SK-N-SH (cell line): ENCODE measurements around the gene TMEM92. TPM values are rescaled to one million over a fixed set of nuclear protein-coding genes. Genes with fewer than 3 reads are reported as not detected.

ENCODE experiments used
- CTCF ChIA-PET: fragments of 300-600, 350-600 bp; formaldehyde crosslinking; extraction: SDS; loops from one replicate; lab custom pipeline; 2021; lab: Yijun Ruan, JAX
- POLR2A ChIA-PET: fragments of 350-600 bp; sonication (Branson Sonifier 250); formaldehyde crosslinking; extraction: SDS; loops from one replicate; lab custom pipeline; 2020; ENCODE audit warnings: antibody characterized with exemption, inconsistent platforms; lab: Yijun Ruan, JAX
- DNase-seq: peaks from one replicate; pipeline ENCODE4 v3.0.0; 2012
- H2AFZ ChIP-seq: fragments of 200-600 bp; sonication (generic); 2 replicates; pipeline ENCODE4 v1.8.1; 2016; ENCODE audit warnings: antibody characterized with exemption, mild to moderate bottlenecking, low read depth
- H3F3A ChIP-seq: fragments of 200-600 bp; sonication (generic); replicated peaks from 2 replicates; pipeline ENCODE3; 2016; ENCODE audit warnings: antibody characterized with exemption, mild to moderate bottlenecking; ENCODE audit not compliant: insufficient read depth
- H3K27ac ChIP-seq, 2 experiments: fragments of 200-500 bp in 1 of 2; fragments of 200-600 bp in 1 of 2; sonication (Bioruptor generic) in 1 of 2; sonication (generic), shearing (Covaris generic) in 1 of 2; 2 replicates each; pipeline versions ENCODE4 v1.5.1 to v1.6.1; 2014 to 2016; ENCODE audit warnings: low read depth in 2 of 2, inconsistent platforms in 1 of 2, low read length in 1 of 2, mild to moderate bottlenecking in 1 of 2, mixed read lengths in 1 of 2
- H3K27me3 ChIP-seq: fragments of 200-600 bp; sonication (generic), shearing (Covaris generic); 2 replicates; pipeline ENCODE4 v1.6.1; 2016; ENCODE audit warnings: mixed run types; ENCODE audit not compliant: insufficient read depth
- H3K36me3 ChIP-seq, 2 experiments: fragments of 200-500 bp in 1 of 2; fragments of 200-600 bp in 1 of 2; sonication (Bioruptor generic) in 1 of 2; sonication (generic) in 1 of 2; replicated peaks in 1 of 2; 2 replicates each; pipeline versions ENCODE3 to v1.5.1; 2014 to 2016; ENCODE audit warnings: low read length in 1 of 2, mild to moderate bottlenecking in 1 of 2; ENCODE audit not compliant: insufficient read depth in 2 of 2, control insufficient read depth in 1 of 2
- H3K4me1 ChIP-seq, 2 experiments: fragments of 200-500 bp in 1 of 2; fragments of 200-600 bp in 1 of 2; sonication (Bioruptor generic) in 1 of 2; sonication (generic), shearing (Covaris generic) in 1 of 2; 2 replicates each; pipeline versions ENCODE4 v1.5.1 to v1.6.1; 2014 to 2016; ENCODE audit warnings: low read depth in 1 of 2, low read length in 1 of 2, mixed run types in 1 of 2; ENCODE audit not compliant: insufficient read depth in 2 of 2, control insufficient read depth in 1 of 2
- H3K4me2 ChIP-seq: fragments of 200-600 bp; sonication (generic), shearing (Covaris generic); 2 replicates; pipeline ENCODE4 v1.6.1; 2017; ENCODE audit warnings: mixed run types
- H3K4me3 ChIP-seq, 2 experiments: fragments of 200-500 bp in 1 of 2; fragments of 200-600 bp in 1 of 2; sonication (Bioruptor generic) in 1 of 2; sonication (generic), shearing (Covaris generic) in 1 of 2; 2 replicates each; pipeline versions ENCODE4 v1.5.1 to v1.8.1; 2014 to 2016; ENCODE audit warnings: low read depth in 2 of 2, inconsistent platforms in 1 of 2, low read length in 1 of 2, mild to moderate bottlenecking in 1 of 2, mixed read lengths in 1 of 2, moderate library complexity in 1 of 2
- H3K79me2 ChIP-seq: fragments of 200-600 bp; sonication (generic); 2 replicates; pipeline ENCODE4 v1.8.1; 2017; ENCODE audit warnings: mild to moderate bottlenecking; ENCODE audit not compliant: insufficient read depth
- H3K9ac ChIP-seq: fragments of 200-600 bp; sonication (generic); 2 replicates; pipeline ENCODE4 v1.6.1; 2017; ENCODE audit warnings: mixed run types
- H3K9me2 ChIP-seq: fragments of 200-600 bp; sonication (generic); 2 replicates; pipeline ENCODE4 v1.6.1; 2017; ENCODE audit warnings: mixed run types
- H3K9me3 ChIP-seq: fragments of 200-600 bp; sonication (generic); 2 replicates; pipeline ENCODE4 v1.6.1; 2017; ENCODE audit warnings: mixed run types, mild to moderate bottlenecking, moderate library complexity
- H4K20me1 ChIP-seq: fragments of 200-600 bp; sonication (generic); 2 replicates; pipeline ENCODE4 v1.6.1; 2017; ENCODE audit warnings: mild to moderate bottlenecking, mixed run types; ENCODE audit not compliant: insufficient read depth
- CHD2 ChIP-seq: fragments of 150-350 bp; IDR thresholded peaks from 2 replicates; pipeline ENCODE4 v1.6.1; 2018; ENCODE audit warnings: low read length; ENCODE audit not compliant: partially characterized antibody
- EZH2phosphoT487 ChIP-seq: fragments of 200-600 bp; sonication (generic); IDR thresholded peaks from 2 replicates; pipeline ENCODE4 v1.6.1; 2017; ENCODE audit warnings: low read depth, mixed run types, mild to moderate bottlenecking, antibody characterized with exemption, moderate library complexity, borderline replicate concordance
- FOSL2 ChIP-seq: IDR thresholded peaks from 2 replicates; pipeline ENCODE4 v1.4.0; 2012; ENCODE audit warnings: low read depth, mild to moderate bottlenecking, moderate library complexity, borderline replicate concordance
- FOXM1 ChIP-seq: IDR thresholded peaks from 2 replicates; pipeline ENCODE4 v1.4.0; 2012; ENCODE audit warnings: low read depth, mild to moderate bottlenecking
- GABPA ChIP-seq: IDR thresholded peaks from 2 replicates; pipeline ENCODE4 v1.4.0; 2012; ENCODE audit warnings: low read depth, mild to moderate bottlenecking
- GATA2 ChIP-seq: sonication (generic); formaldehyde crosslinking; IDR thresholded peaks from 2 replicates; pipeline ENCODE4 v1.5.0; 2020; ENCODE audit warnings: mild to moderate bottlenecking, missing genetic modification reagents
- MXI1 ChIP-seq: IDR thresholded peaks from 2 replicates; pipeline ENCODE4 v1.6.1; 2012; ENCODE audit warnings: mild to moderate bottlenecking, low read depth, low read length, improper control_type of control experiment
- RCOR1 ChIP-seq: fragments of 150-350 bp; IDR thresholded peaks from 2 replicates; pipeline ENCODE4 v1.6.1; 2017; ENCODE audit warnings: antibody characterized with exemption, low read length
- SIN3A ChIP-seq: IDR thresholded peaks from 2 replicates; pipeline ENCODE4 v1.6.1; 2012; ENCODE audit warnings: low read depth, mild to moderate bottlenecking, low read length, moderate library complexity, borderline replicate concordance
- SMC3 ChIP-seq: IDR thresholded peaks from 2 replicates; pipeline ENCODE4 v1.6.1; 2012; ENCODE audit warnings: low read depth, low read length, improper control_type of control experiment
- TAF1 ChIP-seq: IDR thresholded peaks from 2 replicates; pipeline ENCODE4 v1.6.1; 2012; ENCODE audit warnings: low read depth, mild to moderate bottlenecking, low read length, moderate library complexity, borderline replicate concordance
- TEAD4 ChIP-seq: IDR thresholded peaks from 2 replicates; pipeline ENCODE4 v1.4.0; 2012; ENCODE audit warnings: mild to moderate bottlenecking, borderline replicate concordance; ENCODE audit not compliant: insufficient read depth
- USF2 ChIP-seq: fragments of 150-350 bp; IDR thresholded peaks from 2 replicates; pipeline ENCODE4 v1.6.1; 2017; ENCODE audit warnings: antibody characterized with exemption, low read length, low read depth, borderline replicate concordance
- YY1 ChIP-seq: IDR thresholded peaks from 2 replicates; pipeline ENCODE4 v1.4.0; 2012; ENCODE audit warnings: low read depth, mild to moderate bottlenecking
- ZBTB33 ChIP-seq: IDR thresholded peaks from 2 replicates; pipeline ENCODE4 v1.4.0; 2012; ENCODE audit warnings: low read depth, borderline replicate concordance
- WGBS: methylation state at CpG from one replicate; pipeline ENCODE4 v1.1.6; 2017; ENCODE audit warnings: low lambda C conversion rate; 5-methylcytosine and 5-hydroxymethylcytosine counted together
- polyA plus RNA-seq, 3 experiments: library from polyadenylated mRNA; depleted of rRNA; stranded (reverse); fragments of >200 nt; gene quantifications; 2 replicates each; pipeline ENCODE4 v1.2.3, GENCODE V29; 2012
- TF ChIP-seq, protein P1 (sequence below): IDR thresholded peaks from 2 replicates; pipeline ENCODE4 v1.4.0; 2012; ENCODE audit warnings: low read depth, borderline replicate concordance
- TF ChIP-seq, protein P2 (sequence below): IDR thresholded peaks from 2 replicates; pipeline ENCODE4 v1.4.0; 2012; ENCODE audit warnings: low read depth
- TF ChIP-seq, protein P3 (sequence below): IDR thresholded peaks from 2 replicates; pipeline ENCODE4 v1.6.1; 2012; ENCODE audit warnings: mild to moderate bottlenecking, low read depth, low read length, moderate library complexity
- TF ChIP-seq, protein P4 (sequence below): fragments of 200-600 bp; sonication (generic); IDR thresholded peaks from 2 replicates; pipeline ENCODE4 v1.6.1; 2017; ENCODE audit warnings: antibody characterized with exemption, mild to moderate bottlenecking, moderate library complexity
- TF ChIP-seq, protein P5 (sequence below): fragments of 150-350 bp; IDR thresholded peaks from 2 replicates; pipeline ENCODE4 v1.6.1; 2016; ENCODE audit warnings: mild to moderate bottlenecking, low read depth, low read length

The TMEM92 gene
- polyA plus RNA-seq, 1 of the 3 experiments (the other 2 are of a cell fraction) = 0.46 TPM

GRCh38 chr17:50283246-50283645 is 9.0 kb downstream of the TMEM92 start:
- DNase-seq = no peak
- peaks cover 0 to 4% of the 10 kb centered on the region in 2 experiments for H3K36me3 ChIP-seq
- H3K9ac ChIP-seq = no peak overlapping the region
- H4K20me1 ChIP-seq = no peaks in the 10 kb centered on the region
- TF ChIP-seq RCOR1 = no peak
- TF ChIP-seq EZH2phosphoT487 = no peak
- TF ChIP-seq, protein P1, sequence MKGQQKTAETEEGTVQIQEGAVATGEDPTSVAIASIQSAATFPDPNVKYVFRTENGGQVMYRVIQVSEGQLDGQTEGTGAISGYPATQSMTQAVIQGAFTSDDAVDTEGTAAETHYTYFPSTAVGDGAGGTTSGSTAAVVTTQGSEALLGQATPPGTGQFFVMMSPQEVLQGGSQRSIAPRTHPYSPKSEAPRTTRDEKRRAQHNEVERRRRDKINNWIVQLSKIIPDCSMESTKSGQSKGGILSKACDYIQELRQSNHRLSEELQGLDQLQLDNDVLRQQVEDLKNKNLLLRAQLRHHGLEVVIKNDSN = no peak
- no peak for TF ChIP-seq MXI1
- TF ChIP-seq, protein P2, sequence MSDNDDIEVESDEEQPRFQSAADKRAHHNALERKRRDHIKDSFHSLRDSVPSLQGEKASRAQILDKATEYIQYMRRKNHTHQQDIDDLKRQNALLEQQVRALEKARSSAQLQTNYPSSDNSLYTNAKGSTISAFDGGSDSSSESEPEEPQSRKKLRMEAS = no peak
- TF ChIP-seq TAF1 = no peak
- no peak for TF ChIP-seq CHD2
- TF ChIP-seq, protein P3, sequence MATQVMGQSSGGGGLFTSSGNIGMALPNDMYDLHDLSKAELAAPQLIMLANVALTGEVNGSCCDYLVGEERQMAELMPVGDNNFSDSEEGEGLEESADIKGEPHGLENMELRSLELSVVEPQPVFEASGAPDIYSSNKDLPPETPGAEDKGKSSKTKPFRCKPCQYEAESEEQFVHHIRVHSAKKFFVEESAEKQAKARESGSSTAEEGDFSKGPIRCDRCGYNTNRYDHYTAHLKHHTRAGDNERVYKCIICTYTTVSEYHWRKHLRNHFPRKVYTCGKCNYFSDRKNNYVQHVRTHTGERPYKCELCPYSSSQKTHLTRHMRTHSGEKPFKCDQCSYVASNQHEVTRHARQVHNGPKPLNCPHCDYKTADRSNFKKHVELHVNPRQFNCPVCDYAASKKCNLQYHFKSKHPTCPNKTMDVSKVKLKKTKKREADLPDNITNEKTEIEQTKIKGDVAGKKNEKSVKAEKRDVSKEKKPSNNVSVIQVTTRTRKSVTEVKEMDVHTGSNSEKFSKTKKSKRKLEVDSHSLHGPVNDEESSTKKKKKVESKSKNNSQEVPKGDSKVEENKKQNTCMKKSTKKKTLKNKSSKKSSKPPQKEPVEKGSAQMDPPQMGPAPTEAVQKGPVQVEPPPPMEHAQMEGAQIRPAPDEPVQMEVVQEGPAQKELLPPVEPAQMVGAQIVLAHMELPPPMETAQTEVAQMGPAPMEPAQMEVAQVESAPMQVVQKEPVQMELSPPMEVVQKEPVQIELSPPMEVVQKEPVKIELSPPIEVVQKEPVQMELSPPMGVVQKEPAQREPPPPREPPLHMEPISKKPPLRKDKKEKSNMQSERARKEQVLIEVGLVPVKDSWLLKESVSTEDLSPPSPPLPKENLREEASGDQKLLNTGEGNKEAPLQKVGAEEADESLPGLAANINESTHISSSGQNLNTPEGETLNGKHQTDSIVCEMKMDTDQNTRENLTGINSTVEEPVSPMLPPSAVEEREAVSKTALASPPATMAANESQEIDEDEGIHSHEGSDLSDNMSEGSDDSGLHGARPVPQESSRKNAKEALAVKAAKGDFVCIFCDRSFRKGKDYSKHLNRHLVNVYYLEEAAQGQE = no peak
- TF ChIP-seq GABPA = no peak
- no peak for TF ChIP-seq TEAD4
- no peak for TF ChIP-seq SMC3
- TF ChIP-seq, protein P4, sequence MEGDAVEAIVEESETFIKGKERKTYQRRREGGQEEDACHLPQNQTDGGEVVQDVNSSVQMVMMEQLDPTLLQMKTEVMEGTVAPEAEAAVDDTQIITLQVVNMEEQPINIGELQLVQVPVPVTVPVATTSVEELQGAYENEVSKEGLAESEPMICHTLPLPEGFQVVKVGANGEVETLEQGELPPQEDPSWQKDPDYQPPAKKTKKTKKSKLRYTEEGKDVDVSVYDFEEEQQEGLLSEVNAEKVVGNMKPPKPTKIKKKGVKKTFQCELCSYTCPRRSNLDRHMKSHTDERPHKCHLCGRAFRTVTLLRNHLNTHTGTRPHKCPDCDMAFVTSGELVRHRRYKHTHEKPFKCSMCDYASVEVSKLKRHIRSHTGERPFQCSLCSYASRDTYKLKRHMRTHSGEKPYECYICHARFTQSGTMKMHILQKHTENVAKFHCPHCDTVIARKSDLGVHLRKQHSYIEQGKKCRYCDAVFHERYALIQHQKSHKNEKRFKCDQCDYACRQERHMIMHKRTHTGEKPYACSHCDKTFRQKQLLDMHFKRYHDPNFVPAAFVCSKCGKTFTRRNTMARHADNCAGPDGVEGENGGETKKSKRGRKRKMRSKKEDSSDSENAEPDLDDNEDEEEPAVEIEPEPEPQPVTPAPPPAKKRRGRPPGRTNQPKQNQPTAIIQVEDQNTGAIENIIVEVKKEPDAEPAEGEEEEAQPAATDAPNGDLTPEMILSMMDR = no peak
- no peak for TF ChIP-seq ZBTB33
- TF ChIP-seq GATA2 (CRISPR knock-in tag) = no peak
- no peak for TF ChIP-seq FOXM1
- TF ChIP-seq SIN3A = no peak
- no peak for TF ChIP-seq YY1
- TF ChIP-seq FOSL2 = no peak
- no peak for TF ChIP-seq USF2
- TF ChIP-seq, protein P5, sequence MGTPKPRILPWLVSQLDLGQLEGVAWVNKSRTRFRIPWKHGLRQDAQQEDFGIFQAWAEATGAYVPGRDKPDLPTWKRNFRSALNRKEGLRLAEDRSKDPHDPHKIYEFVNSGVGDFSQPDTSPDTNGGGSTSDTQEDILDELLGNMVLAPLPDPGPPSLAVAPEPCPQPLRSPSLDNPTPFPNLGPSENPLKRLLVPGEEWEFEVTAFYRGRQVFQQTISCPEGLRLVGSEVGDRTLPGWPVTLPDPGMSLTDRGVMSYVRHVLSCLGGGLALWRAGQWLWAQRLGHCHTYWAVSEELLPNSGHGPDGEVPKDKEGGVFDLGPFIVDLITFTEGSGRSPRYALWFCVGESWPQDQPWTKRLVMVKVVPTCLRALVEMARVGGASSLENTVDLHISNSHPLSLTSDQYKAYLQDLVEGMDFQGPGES = no peak
- peaks cover 7 to 23% of the 10 kb centered on the region in 2 experiments; a peak in 3 of 4 replicates for H3K4me1 ChIP-seq
- H3K27me3 ChIP-seq = no peaks in the 10 kb centered on the region
- ChIA-PET CTCF (interaction anchor here (1.4 to 53.3 kb wide), 5 partner anchors 10 to 196 kb away, joined by 5 to 2150 read pairs (median 26); partner anchors contain the start of gene COL1A1), POLR2A (interaction anchor here (0.8 kb wide), 1 partner anchor 117 kb away, joined by 3 read pairs; no protein-coding TSS in a partner anchor)
- WGBS = 90% methylated on average over 10 of the region's 10 CpGs
- H3K9me3 ChIP-seq = no peaks in the 10 kb centered on the region
- H3K79me2 ChIP-seq = peaks cover 5% of the 10 kb centered on the region; the same call in 1 of the 2 replicates
- H3K4me2 ChIP-seq = no peak overlapping the region
- peaks cover 11% of the 10 kb centered on the region for H3F3A ChIP-seq
- no peak overlapping the region for H2AFZ ChIP-seq
- no peak overlapping the region for H3K27ac ChIP-seq
- no peaks in the 10 kb centered on the region for H3K9me2 ChIP-seq
- no peak overlapping the region for H3K4me3 ChIP-seq
